Measurements from ENCODE around the gene GDPD5. TPM values are rescaled to one million over a fixed set of nuclear protein-coding genes. Genes with fewer than 3 reads are reported as not detected.

Gene GDPD5
- total and polyA plus RNA-seq, 10 of the 15 experiments (the other 5 are each of a cell fraction or from before 2014, with no cell fraction given), result 0.10 to 30.0 (median 6.7) TPM

DNA sequence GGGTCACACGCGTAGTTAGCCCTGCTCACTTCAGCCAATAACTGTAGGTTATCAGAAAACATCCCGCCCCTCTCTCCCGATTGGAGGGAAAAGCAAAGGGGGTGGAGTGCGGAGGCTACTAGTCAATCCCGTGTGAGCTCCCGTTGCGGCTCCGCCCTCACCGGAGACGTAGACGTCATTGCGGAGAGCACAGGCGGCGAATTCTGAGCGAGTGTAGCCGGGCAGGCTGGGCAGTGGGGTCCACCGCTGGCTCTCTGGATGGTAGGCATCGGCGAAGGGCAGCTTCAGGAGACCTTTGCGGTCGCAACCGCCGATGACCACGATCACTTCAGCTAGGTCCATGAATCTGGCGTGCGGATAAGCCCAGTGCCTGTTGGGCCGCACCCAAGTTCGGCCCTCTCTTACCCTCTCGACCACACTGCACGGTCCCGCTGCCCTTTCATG, 97.4 kb downstream of the GDPD5 start:
- no TSS peak for BruUV-seq (replicated peaks)
- ChIA-PET SMC1A (ENCODE audit: uncharacterized antibody, unreplicated experiment) (no interaction called here), RAD21 (ENCODE audit: unreplicated experiment) (no interaction called here), CTCF (no interaction called here), POLR2A (no interaction called here)
- H3K36me3 ChIP-seq (ENCODE audit: control insufficient read depth in 2 of 2, insufficient read depth in 2 of 2, low read length in 1 of 2), result no peaks in the 10 kb centered on the region; a peak in 1 of 4 replicates
- no peak overlapping the region for H3K9ac ChIP-seq (ENCODE audit: control insufficient read depth, insufficient read depth, low read length)
- in situ Hi-C loops (cut with MboI) (no loop called here), intact Hi-C loops (cut with micrococcal nuclease; ENCODE audit: unreplicated experiment) (no loop called here)
- H3K4me3 ChIP-seq, result no peak overlapping the region
- H3K79me2 ChIP-seq (ENCODE audit: control insufficient read depth, insufficient read depth, low read length), result no peaks in the 10 kb centered on the region
- H2AFZ ChIP-seq (ENCODE audit: control insufficient read depth, low read depth, low read length), result no peak overlapping the region
- FAIRE-seq (no peak), DNase-seq (ENCODE audit: low read depth, low spot score) (no peak), ATAC-seq (no peak)
- H3K4me2 ChIP-seq (ENCODE audit: control insufficient read depth, insufficient read depth), result 0 out of 2 replicates have a peak overlapping the region, but pooled peaks have one; percentile 41
- peaks cover 4 to 14% of the 10 kb centered on the region in 2 experiments for H3K27me3 ChIP-seq (replicated peaks in 1 of 2; ENCODE audit: control insufficient read depth in 2 of 2, insufficient read depth in 2 of 2, low read length in 1 of 2)
- H4K20me1 ChIP-seq (ENCODE audit: control insufficient read depth, insufficient read depth), result no peaks in the 10 kb centered on the region
- H3K4me1 ChIP-seq (ENCODE audit: control insufficient read depth, insufficient read depth, low read length), result no peaks in the 10 kb centered on the region
- peaks cover 2% of the 10 kb centered on the region; the same call in 1 of the 3 replicates for H3K9me3 ChIP-seq (replicated peaks; ENCODE audit: control insufficient read depth, insufficient read depth, low read length)
- 25% methylated on average over 27 of the region's 32 CpGs for WGBS (ENCODE audit: insufficient coverage, insufficient replicate concordance, low lambda C conversion rate, missing lambda C conversion rate)
- H3K27ac ChIP-seq (ENCODE audit: control insufficient read depth, insufficient read depth), result no peak overlapping the region
- TF ChIP-seq RAD21 (IDR thresholded peaks at IDR 0.05; ENCODE audit: insufficient read depth, low read depth, low read length) (no peak), ETV6 (conservative IDR thresholded peaks at IDR 0.05 in 1 of 2, IDR thresholded peaks at IDR 0.05 in 1 of 2; ENCODE audit: borderline replicate concordance in 1 of 2, low read depth in 1 of 2) (no peak), HCFC1 (IDR thresholded peaks at IDR 0.05; ENCODE audit: low read length) (no peak), LARP7 (IDR thresholded peaks at IDR 0.05) (no peak), NFYB (IDR thresholded peaks at IDR 0.05; ENCODE audit: insufficient read depth, low read depth, low read length) (peak; percentile 53; the same call in 1 of the 2 replicates), SP1 (IDR thresholded peaks at IDR 0.05; ENCODE audit: low read depth, low read length) (peak; percentile 36), FOXM1 (IDR thresholded peaks at IDR 0.05; ENCODE audit: low read depth, low read length) (no peak), CREB1 (IDR thresholded peaks at IDR 0.05; ENCODE audit: low read depth) (peak; percentile 64; the same call in 1 of the 2 replicates), FOS (IDR thresholded peaks at IDR 0.05; ENCODE audit: borderline replicate concordance, extremely low read depth, insufficient read length) (no peak), POU2F2 (IDR thresholded peaks at IDR 0.05; ENCODE audit: borderline replicate concordance, low read depth, low read length) (no peak)
- TF ChIP-seq, protein P1, sequence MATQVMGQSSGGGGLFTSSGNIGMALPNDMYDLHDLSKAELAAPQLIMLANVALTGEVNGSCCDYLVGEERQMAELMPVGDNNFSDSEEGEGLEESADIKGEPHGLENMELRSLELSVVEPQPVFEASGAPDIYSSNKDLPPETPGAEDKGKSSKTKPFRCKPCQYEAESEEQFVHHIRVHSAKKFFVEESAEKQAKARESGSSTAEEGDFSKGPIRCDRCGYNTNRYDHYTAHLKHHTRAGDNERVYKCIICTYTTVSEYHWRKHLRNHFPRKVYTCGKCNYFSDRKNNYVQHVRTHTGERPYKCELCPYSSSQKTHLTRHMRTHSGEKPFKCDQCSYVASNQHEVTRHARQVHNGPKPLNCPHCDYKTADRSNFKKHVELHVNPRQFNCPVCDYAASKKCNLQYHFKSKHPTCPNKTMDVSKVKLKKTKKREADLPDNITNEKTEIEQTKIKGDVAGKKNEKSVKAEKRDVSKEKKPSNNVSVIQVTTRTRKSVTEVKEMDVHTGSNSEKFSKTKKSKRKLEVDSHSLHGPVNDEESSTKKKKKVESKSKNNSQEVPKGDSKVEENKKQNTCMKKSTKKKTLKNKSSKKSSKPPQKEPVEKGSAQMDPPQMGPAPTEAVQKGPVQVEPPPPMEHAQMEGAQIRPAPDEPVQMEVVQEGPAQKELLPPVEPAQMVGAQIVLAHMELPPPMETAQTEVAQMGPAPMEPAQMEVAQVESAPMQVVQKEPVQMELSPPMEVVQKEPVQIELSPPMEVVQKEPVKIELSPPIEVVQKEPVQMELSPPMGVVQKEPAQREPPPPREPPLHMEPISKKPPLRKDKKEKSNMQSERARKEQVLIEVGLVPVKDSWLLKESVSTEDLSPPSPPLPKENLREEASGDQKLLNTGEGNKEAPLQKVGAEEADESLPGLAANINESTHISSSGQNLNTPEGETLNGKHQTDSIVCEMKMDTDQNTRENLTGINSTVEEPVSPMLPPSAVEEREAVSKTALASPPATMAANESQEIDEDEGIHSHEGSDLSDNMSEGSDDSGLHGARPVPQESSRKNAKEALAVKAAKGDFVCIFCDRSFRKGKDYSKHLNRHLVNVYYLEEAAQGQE (IDR thresholded peaks at IDR 0.05; ENCODE audit: low read depth, low read length), result no peak
- TF ChIP-seq, protein P2, sequence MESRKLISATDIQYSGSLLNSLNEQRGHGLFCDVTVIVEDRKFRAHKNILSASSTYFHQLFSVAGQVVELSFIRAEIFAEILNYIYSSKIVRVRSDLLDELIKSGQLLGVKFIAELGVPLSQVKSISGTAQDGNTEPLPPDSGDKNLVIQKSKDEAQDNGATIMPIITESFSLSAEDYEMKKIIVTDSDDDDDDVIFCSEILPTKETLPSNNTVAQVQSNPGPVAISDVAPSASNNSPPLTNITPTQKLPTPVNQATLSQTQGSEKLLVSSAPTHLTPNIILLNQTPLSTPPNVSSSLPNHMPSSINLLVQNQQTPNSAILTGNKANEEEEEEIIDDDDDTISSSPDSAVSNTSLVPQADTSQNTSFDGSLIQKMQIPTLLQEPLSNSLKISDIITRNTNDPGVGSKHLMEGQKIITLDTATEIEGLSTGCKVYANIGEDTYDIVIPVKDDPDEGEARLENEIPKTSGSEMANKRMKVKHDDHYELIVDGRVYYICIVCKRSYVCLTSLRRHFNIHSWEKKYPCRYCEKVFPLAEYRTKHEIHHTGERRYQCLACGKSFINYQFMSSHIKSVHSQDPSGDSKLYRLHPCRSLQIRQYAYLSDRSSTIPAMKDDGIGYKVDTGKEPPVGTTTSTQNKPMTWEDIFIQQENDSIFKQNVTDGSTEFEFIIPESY (IDR thresholded peaks at IDR 0.05), result no peak
- TF ChIP-seq, protein P3, sequence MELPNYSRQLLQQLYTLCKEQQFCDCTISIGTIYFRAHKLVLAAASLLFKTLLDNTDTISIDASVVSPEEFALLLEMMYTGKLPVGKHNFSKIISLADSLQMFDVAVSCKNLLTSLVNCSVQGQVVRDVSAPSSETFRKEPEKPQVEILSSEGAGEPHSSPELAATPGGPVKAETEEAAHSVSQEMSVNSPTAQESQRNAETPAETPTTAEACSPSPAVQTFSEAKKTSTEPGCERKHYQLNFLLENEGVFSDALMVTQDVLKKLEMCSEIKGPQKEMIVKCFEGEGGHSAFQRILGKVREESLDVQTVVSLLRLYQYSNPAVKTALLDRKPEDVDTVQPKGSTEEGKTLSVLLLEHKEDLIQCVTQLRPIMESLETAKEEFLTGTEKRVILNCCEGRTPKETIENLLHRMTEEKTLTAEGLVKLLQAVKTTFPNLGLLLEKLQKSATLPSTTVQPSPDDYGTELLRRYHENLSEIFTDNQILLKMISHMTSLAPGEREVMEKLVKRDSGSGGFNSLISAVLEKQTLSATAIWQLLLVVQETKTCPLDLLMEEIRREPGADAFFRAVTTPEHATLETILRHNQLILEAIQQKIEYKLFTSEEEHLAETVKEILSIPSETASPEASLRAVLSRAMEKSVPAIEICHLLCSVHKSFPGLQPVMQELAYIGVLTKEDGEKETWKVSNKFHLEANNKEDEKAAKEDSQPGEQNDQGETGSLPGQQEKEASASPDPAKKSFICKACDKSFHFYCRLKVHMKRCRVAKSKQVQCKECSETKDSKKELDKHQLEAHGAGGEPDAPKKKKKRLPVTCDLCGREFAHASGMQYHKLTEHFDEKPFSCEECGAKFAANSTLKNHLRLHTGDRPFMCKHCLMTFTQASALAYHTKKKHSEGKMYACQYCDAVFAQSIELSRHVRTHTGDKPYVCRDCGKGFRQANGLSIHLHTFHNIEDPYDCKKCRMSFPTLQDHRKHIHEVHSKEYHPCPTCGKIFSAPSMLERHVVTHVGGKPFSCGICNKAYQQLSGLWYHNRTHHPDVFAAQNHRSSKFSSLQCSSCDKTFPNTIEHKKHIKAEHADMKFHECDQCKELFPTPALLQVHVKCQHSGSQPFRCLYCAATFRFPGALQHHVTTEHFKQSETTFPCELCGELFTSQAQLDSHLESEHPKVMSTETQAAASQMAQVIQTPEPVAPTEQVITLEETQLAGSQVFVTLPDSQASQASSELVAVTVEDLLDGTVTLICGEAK (IDR thresholded peaks at IDR 0.05; ENCODE audit: borderline replicate concordance), result no peak
